Renal cortex interstitium (tissue), 15 donors: ENCODE results near the gene METTL27. TPM values are rescaled to one million over a fixed set of nuclear protein-coding genes. Genes with fewer than 3 reads are reported as not detected.
"Not testable (repeated sequence)": the region's sequence is repeated elsewhere in the genome, so short reads cannot be mapped to it uniquely, and the experiment has no call there.

Source experiments
- DNase-seq, 11 donors: peaks; one replicate each; pipeline ENCODE4 v3.0.0-alpha.2; 2013; ENCODE audit warnings: low read depth in 9 of 11, low spot score in 4 of 11; ENCODE audit errors: extremely low read depth in 1 of 11
- long read RNA-seq, 16 experiments: transcript quantifications; one replicate each; lab custom pipeline, GENCODE V29; 2026
- polyA plus RNA-seq, 3 donors: library from polyadenylated mRNA; unstranded; fragments of 120-200 nt; gene quantifications; one replicate each; pipeline ENCODE4 v1.2.1, GENCODE V29; 2013; ENCODE audit not compliant: insufficient read length in 3 of 3

Gene METTL27, protein sequence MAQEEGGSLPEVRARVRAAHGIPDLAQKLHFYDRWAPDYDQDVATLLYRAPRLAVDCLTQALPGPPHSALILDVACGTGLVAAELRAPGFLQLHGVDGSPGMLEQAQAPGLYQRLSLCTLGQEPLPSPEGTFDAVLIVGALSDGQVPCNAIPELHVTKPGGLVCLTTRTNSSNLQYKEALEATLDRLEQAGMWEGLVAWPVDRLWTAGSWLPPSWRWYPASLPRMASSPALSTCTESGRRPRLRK
- 10 to 100 TPM in 2 of 3 donors, 1 to 10 TPM in 1; 3.5 to 15.9 (median 12.9) TPM for polyA plus RNA-seq
- long read RNA-seq, donor 1, partial matches to known transcripts: 0 of 1 reads
- long read RNA-seq, donor 1, other reads (novel, unspliced or antisense): 0 of 1 reads
- long read RNA-seq, donor 2, partial matches to known transcripts: 0 of 2 reads
- long read RNA-seq, donor 2, other reads (novel, unspliced or antisense): 0 of 2 reads
- long read RNA-seq, donor 3, partial matches to known transcripts: 0 of 1 reads
- long read RNA-seq, donor 3, other reads (novel, unspliced or antisense): 0 of 1 reads
- long read RNA-seq, donor 4, partial matches to known transcripts: 0 of 3 reads
- long read RNA-seq, donor 4, other reads (novel, unspliced or antisense): 0 of 3 reads
- long read RNA-seq, donor 5: 0 reads
- long read RNA-seq, donor 6, partial matches to known transcripts: 0 of 2 reads
- long read RNA-seq, donor 6, other reads (novel, unspliced or antisense): 0 of 2 reads
- long read RNA-seq, donor 7, partial matches to known transcripts: 0 of 2 reads
- long read RNA-seq, donor 7, other reads (novel, unspliced or antisense): 0 of 2 reads
- long read RNA-seq, donor 8: 0 reads
- long read RNA-seq, donor 9, partial matches to known transcripts: 0 of 1 reads
- long read RNA-seq, donor 9, other reads (novel, unspliced or antisense): 0 of 1 reads
- long read RNA-seq, donor 10, partial matches to known transcripts: 6 of 10 reads
- long read RNA-seq, donor 10, other reads (novel, unspliced or antisense): 0 of 10 reads
- long read RNA-seq, donor 11: 0 reads
- long read RNA-seq, donor 12: 0 reads
- long read RNA-seq, donor 13: 0 reads
- long read RNA-seq, donor 14, partial matches to known transcripts: 0 of 1 reads
- long read RNA-seq, donor 14, other reads (novel, unspliced or antisense): 0 of 1 reads
- long read RNA-seq, donor 15, partial matches to known transcripts: 0 of 1 reads
- long read RNA-seq, donor 15, other reads (novel, unspliced or antisense): 0 of 1 reads
- long read RNA-seq, donor 16, partial matches to known transcripts: 0 of 3 reads
- long read RNA-seq, donor 16, other reads (novel, unspliced or antisense): 0 of 3 reads

DNA sequence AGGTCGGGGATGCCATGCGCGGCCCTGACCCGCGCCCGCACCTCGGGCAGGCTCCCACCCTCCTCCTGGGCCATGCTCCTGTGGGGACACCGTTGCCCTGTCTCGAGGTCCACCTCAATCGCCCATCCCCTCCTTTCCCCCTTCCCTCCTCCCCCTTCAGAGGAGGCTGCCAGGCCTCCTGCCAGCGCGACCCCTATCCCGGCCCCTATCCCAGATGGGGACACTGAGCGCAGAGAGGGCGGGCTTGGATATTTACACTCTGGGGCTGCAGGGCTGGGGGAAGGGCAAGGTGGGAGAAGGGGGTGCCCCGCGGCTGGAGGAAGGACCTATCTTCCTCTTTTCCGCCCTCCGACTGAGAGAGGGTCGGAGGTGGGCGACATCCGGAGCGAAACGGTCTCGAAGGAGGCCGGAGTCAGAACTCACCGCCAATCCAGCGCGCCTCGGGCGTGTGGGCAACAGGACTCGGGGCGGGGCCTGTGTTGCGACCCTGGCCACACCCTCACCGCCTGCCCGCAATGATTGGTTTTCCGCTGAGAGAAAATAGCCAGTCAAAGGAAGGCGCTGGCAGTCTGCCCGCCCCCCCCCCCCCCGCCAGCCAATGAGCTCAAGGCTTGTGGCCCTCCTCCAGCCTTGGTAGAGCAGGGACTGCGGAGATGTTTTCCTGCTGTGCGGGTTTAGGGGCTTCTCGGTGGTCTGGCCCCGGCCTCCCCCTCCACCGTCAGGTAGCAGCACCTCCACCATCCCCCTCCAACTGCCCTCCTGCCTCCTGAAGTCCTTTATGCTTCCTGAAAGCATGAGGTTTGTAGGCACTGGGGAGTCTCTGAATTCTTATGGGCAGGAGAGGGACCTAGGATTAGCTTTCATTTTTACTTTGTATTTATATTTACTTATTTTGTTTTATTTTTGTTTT, at the start of gene METTL27:
TSS of gene METTL27 (minus strand) at position 450 of the 910 bp plus-strand sequence. CDS start at position 74, 376 bp downstream.
- peak in 9 of 11 donors; percentile 81 to 92 (median 90) for DNase-seq

DNA sequence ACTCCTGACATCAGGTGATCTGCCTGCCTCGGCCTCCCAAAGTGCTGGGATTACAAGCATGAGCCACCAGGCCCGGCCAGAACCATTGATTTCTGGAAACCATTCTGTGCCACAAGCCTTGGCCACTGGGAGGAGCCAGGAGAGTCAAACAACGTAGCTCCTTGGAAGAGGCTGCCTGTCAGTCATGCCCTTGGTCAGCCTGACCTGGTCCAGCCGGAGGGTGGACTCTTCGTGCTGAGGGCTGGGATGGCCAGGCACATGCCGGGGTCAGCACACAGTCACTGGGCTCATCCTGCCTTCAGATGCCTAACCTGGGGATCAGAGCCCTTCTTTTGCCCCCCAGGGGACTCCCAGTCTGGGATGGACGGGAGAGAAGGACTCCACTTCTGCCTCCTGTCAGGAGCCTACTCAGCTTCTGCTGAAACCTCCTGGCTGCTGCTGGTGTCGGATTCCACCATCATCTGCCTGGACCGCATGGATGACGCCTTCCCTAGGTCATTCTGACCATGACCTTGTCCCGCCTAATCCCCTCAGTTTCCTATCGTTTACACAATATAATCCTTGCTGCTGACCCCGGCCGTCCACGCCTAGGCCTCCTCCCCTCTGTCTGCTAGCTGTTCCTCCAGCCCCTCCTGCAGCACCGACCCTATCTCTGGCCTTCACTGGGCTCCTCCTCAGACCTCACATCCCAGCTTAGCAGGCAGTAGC, 49.0 kb upstream of the METTL27 start:
- no peak for DNase-seq

DNA sequence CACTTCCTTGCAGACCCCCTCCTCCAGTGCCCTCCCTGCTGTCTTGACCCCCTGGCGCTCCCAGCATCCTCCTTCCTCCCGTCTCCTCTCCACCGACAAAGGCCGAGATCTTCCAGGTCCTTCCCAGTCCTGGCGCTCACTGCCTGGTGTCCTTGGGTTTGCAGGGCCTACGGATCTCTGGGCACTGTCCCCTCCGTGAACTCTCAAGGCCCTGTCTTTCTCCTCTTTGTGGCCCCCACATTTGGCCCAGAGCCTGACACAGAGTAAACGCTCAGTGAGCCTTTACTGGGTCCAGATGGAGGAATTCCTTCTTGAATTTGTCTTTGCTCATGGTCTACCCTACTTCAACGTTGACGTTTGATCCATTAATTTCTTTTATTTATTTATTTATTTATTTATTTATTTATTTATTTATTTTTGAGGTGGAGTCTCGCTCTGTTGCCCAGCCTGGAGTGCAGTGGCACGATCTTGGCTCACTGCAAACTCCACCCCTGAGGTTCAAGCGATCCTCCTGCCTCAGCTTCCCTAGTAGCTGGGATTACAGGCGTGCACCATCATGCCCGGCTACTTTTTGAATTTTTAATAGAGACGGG, 48.3 kb upstream of the METTL27 start:
- DNase-seq: no peak

DNA sequence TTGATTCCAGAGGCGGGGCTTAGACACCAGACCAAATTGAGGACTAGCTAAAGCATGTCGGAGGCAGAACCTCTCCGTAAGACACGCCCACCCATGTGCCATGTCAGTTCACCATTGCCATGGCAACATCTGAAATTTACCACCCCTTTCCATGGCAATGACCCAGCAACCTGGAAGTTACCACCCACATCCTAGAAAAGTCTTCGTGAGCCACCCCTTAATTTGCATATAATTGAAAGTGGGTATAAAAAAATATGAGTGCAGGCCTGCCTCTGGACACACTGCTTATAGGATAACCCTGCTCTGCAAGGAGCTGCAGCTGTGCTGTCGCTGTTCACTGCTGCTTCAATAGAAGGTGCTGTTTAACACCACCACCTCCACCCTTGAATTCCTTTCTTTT, 46.6 kb upstream of the METTL27 start:
- no peak for DNase-seq

DNA sequence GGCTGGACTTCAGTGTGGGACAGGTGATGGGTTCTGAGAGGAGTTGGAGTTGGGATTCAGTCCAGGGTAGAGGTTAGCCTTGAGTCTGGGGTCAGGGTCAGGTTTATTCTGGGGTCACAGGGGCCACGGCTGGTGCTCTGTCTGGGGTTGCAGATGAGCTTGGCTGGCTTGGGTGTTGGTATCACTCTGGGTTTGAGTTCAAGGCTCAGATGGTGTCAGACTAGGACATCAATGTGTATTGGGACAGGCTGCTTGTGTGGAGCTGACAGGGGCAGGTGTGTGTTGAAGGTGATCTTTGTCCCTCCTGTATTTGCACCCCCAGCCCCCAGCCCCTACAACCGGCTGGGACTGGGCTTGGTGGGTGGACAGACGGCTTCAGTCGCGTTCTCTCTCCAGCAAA, 45.4 kb upstream of the METTL27 start:
- DNase-seq: no peak

DNA sequence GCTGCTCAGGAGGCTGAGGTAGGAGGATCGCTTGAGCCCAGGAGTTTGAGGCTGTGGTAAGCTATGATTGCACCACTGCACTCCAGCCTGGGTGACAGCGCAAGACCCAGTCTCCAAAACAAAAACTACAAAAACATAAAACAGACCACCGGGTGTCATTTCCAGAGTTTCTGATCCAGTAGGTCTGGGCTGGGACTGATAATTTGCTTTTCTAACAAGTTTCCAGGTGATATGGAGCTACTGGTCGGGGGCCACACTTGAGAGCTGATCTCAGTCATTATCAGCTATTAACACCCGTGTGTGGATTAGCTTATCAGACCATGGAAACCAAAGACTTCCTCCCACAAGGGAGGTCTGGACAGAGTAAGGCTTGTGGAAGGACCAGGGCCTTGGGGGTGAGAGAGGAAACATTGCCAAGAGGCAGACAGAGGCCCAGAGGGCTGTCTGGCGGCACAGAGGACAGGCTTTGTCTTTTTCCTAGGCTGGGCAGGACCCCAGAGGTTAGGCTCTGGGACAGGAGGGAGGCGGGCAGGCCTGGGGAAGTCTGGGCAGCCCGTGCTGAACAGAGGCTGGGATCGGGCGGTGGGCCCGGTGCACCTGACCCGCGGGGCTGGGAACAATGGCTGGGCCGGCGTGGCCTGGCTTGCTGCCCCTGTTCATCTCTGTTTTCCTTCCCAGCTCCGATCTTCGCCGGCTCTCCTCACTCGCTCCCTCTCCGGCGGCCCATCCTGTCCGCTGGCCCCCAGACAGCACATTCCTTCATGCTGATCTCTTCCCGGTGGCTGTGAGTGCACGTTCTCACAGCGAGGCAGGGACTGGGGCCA, 43.9 kb upstream of the METTL27 start:
- no peak for DNase-seq

DNA sequence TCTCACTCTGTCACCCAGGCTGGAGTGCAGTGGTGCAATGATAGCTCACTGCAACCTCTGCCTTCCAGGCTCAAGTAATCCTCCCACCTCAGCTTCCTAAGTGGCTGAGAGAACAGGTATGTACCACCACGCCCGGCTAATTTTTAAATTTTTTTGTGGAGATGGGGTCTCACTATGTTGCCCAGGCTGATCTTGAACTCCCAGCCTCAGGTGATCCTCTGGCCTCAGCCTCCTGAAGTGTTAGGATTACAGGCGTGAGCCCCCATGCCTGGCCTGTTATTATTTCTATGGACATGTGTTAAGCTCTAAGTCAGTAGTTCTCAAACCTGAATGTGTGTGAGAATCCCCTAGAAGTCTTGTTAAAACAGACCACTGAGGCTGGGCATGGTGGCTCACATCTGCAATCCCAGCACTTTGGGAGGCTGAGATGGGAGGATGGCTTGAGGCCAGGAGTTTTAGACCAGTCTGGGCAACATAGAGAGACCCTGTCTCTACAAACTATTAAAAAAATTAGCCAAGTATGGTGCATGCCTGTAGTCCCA, 43.2 kb upstream of the METTL27 start:
- DNase-seq: no peak

DNA sequence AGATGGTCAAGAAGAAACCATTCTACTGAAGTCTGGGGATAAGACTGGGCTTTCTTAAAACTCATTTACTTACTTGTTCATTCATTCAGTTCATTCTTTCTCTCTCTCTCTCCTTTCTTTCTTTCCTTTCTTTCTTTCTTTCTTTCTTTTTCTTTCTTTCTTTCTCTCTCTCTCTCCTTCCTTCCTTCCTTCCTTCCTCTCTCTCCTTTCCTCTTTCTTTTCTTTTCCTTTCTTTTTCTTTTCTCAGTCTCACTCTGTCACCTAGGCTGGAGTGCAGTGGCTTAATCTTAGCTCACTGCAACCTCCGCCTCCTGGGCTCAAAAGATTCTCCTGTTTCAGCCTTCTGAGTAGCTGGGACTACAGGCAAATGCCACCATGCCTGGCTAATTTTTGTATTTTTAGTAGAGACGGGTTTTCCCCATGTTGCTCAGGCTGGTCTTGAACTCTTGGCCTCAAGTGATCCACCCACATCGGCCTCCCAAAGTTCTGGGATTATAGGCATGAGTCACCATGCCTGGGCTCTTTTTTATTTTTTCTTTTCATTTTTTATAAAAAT, 42.6 kb upstream of the METTL27 start:
- not testable (repeated sequence) for DNase-seq

DNA sequence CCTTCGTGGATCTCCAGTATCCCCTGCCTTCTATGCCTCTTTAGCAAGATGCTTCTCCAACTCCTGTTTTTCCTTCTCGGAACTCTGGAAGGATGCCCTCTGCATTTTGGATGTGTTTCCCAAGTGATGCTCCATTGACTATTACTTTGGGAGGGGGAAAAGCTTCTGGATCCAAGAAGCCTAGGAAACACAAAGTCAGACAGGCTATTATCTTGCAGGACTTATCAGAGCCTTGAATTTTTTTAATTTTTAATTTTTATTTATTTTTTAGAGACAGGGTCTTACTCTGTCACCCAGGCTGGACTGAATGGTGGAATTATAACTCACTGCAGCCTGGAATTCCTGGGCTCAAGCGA, 39.7 kb upstream of the METTL27 start:
- no peak for DNase-seq

DNA sequence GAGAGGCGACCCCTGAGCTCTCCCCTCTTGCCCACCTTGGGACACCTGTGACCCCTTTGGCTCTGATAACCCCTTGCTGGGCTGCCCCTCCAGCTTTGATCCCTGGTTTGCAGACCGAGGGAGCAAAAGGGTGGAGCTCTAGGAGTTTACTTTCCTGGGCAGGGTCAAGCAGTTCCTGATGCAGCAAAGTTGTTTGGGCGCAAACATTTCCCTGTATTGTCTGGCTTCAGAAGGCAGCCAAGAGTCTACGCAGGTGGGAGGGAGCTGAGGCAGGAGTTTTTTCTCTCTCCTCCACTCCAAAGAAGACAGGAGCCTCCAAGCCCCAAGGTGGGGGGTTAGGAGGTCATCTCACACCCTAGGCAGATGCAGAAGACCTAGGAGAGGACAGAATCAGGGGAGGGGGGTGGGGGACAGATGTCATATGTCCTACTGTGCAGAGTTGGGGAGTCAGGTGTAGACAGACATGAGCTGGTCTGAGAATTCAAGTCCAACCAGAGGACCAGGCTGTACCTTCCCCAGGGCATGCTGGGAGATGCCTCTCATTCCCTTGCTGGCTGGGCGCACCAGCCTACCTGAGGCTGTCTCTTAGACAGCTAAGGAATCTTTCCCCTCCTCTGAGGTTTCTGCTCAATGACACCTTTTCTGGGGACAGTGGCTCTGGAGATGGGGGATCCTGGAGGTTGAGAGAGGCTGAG, 39.2 kb upstream of the METTL27 start:
- DNase-seq: no peak

DNA sequence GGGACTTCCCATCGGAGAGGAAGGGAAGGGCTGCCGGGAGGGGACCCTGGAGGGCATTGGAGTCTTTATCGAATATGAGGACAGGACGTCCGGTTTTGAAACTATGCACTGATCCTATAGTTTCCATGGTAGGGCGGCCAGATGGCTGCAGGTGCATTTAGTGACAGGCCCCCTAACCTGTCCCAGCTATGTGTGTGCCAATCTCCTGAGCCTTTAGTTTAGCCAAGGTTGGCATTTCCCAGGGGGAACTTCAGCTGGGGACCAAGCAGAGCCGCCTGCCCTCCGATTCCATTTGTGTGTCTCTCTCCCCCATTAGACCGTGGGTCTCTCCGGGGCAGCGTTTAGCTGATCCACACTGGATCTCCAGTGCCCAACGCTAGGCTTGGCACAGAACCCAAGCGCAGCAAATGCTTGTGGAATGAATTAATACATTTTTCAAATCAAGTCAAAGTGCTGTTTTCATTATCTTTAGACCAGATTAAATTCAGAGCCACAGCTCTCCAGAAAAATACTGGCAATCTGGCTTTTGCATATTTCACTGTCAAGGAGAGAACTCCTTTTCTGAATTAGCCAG, 38.5 kb upstream of the METTL27 start:
- no peak for DNase-seq

DNA sequence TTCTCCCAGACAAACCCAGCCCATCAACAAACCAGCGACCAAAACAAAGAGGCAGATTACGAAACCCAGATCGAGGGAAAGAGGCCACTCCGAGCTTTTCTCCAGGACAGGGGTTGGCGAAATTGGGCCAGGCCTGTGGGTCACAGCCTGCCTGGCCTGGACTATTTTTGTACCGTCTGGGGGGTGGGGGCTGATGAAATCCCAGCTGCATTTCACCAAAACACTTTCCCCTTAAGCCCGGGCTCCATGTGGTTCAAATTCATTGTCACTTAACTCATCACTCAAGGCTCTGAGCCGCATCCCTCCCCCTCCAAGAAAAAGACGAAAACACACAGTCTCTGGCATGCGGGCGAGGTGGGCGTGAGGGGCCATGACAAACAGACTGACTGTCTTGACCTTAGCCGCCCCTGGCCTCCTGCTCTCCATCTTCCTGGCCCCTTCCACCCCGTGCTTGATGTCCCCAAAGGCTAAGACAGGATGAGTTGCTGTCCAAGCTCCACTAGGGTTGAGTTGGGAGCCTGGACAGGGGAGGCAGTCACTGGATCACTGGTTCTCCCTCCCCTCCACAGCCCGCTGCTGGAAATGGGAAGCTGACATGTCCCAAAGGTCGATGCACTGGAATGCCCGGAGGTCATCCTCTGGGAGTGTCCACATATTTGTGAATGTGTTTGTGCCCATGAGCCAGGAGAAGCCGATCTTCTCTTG, 37.8 kb upstream of the METTL27 start:
- no peak for DNase-seq

DNA sequence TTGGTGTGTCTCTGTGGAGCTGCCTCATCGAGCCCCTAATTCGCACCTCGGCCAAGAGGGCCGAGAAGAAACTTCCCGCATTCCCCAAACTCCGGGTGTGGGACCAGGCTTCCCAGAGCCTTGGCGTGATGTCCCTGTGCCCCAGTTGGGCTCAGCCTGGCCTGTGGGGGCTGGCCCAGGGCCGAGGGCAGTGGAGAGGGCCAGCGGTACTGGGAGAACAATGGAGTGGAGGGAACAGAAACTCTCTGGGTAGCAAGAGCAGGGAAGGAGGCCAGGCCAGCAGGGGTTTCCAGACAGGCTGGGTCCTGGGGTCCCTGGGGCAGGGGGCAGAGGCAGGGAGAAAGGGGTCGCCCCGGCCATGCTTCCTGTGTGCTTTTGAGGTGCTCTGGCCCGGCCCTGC, 34.7 kb upstream of the METTL27 start:
- DNase-seq: no peak

DNA sequence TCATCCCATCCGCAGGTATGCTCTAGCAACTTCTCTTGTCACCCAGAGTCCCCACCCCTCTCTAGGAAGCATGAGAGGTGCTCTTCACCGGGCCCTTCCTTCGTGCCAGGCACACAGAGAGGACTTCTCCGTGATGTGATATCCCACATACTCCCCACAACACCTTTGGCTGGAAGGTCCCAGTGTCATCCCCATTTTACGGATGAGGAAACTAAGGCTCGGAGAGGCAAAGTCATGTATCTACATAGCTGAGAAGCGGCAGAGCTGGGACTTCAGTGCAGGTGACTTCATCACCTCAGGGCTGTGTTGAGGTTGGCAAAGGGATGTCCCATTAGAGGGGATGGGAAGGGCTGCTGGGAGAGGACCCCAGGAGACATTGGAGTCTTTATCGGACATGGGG, 34.0 kb upstream of the METTL27 start:
- no peak for DNase-seq
